Measurements from ENCODE around the gene DLGAP1. TPM values are rescaled to one million over a fixed set of nuclear protein-coding genes. Genes with fewer than 3 reads are reported as not detected.

The DLGAP1 gene
- total RNA-seq, 2 experiments from 2014 or later = 0.31 to 0.36 TPM

DNA sequence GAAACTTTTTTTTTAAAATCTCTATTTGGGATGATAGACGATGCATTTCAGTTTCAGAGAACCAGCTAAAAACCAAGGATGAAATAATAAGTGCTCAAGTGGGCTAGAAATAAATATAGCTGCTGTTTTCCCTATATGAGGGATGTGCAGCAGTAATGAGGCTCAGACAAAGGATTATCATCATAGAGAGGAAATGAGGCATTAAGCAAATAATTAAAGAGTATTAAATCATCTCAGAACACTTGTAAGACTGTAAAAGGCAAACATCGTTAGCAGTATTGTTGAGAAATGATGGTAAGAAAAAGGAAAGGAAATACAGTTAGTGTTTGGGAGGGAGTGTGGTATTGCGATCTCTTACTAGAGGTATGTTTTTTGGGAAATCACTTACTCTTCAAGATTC, 771.6 kb downstream of the DLGAP1 start:
- no peaks in the 10 kb centered on the region for H3K36me3 Mint-ChIP-seq (ENCODE audit: low read depth)
- Histone ChIP-seq H3K4me3 (ENCODE audit: low read length) (no peak overlapping the region), H3K36me3 (ENCODE audit: insufficient read depth, low read length) (no peaks in the 10 kb centered on the region), H3K4me1 (ENCODE audit: insufficient read depth, low read length) (no peaks in the 10 kb centered on the region), H3K9me3 (ENCODE audit: control insufficient read depth in 1 of 2, insufficient read depth in 1 of 2, low read length in 2 of 2) (no peaks in the 10 kb centered on the region), H3K27me3 (ENCODE audit: control insufficient read depth in 1 of 2, insufficient read depth in 2 of 2, low read length in 2 of 2) (no peaks in the 10 kb centered on the region), H3K27ac (ENCODE audit: low read depth in 1 of 2, low read length in 2 of 2) (no peak overlapping the region)
- H3K27ac Mint-ChIP-seq = no peak overlapping the region
- TF ChIP-seq CTCF (IDR thresholded peaks at IDR 0.05) = no peak
- H3K9me3 Mint-ChIP-seq = peaks cover 4% of the 10 kb centered on the region
- no peaks in the 10 kb centered on the region for H3K4me1 Mint-ChIP-seq (ENCODE audit: low read depth)
- ChIA-PET POLR2A (no interaction called here), CTCF (no interaction called here)
- DNase-seq (no peak), ATAC-seq (ENCODE audit: poor library complexity) (no peak)
- intact Hi-C loops (cut with DNase I, micrococcal nuclease) = no loop called here
- no peak overlapping the region for H3K4me3 Mint-ChIP-seq
- peaks cover 3% of the 10 kb centered on the region for H3K27me3 Mint-ChIP-seq

DNA sequence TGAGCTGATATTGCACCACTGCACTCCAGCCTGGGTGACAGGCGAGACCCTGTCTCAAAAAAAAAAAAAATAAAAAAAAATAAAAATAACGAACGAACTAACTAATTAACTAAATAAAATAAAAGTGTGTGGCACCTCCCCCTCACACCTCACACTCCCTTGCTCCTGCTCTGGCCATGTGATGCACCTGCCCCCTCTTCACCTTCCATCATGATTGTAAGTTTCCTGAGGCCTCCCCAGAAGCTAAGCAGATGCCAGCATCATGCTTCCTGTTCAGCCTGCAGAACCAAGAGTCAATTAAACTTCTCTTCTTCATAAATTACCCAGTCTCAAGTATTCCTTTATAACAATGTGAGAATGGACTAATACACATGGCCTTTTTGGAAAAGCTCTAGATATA, 773.0 kb downstream of the DLGAP1 start:
- H3K27ac ChIP-seq (ENCODE audit: low read depth in 1 of 2, low read length in 2 of 2) = no peak overlapping the region
- Mint-ChIP-seq H3K4me1 (ENCODE audit: low read depth) (no peaks in the 10 kb centered on the region), H3K4me3 (no peak overlapping the region), H3K27me3 (peaks cover 11% of the 10 kb centered on the region), H3K36me3 (ENCODE audit: low read depth) (no peaks in the 10 kb centered on the region), H3K9me3 (peaks cover 4% of the 10 kb centered on the region), H3K27ac (no peak overlapping the region)
- H3K27me3 ChIP-seq (ENCODE audit: control insufficient read depth in 1 of 2, insufficient read depth in 2 of 2, low read length in 2 of 2) = no peaks in the 10 kb centered on the region
- H3K4me1 ChIP-seq (ENCODE audit: insufficient read depth, low read length) = no peaks in the 10 kb centered on the region
- H3K9me3 ChIP-seq (ENCODE audit: control insufficient read depth in 1 of 2, insufficient read depth in 1 of 2, low read length in 2 of 2) = no peaks in the 10 kb centered on the region
- ChIA-PET CTCF (no interaction called here), POLR2A (no interaction called here)
- no peak for ATAC-seq (ENCODE audit: poor library complexity)
- intact Hi-C loops (cut with DNase I, micrococcal nuclease) = no loop called here
- DNase-seq = no peak
- no peaks in the 10 kb centered on the region for H3K36me3 ChIP-seq (ENCODE audit: insufficient read depth, low read length)
- no peak for TF ChIP-seq CTCF (IDR thresholded peaks at IDR 0.05)
- H3K4me3 ChIP-seq (ENCODE audit: low read length) = no peak overlapping the region

- no peaks in the 10 kb centered on the region for H3K36me3 Mint-ChIP-seq (ENCODE audit: low read depth)
- no peaks in the 10 kb centered on the region for H3K27me3 ChIP-seq (ENCODE audit: control insufficient read depth in 1 of 2, insufficient read depth in 2 of 2, low read length in 2 of 2)
- no peaks in the 10 kb centered on the region for H3K9me3 ChIP-seq (ENCODE audit: control insufficient read depth in 1 of 2, insufficient read depth in 1 of 2, low read length in 2 of 2)
- DNase-seq (peak in 1 of 14 experiments; percentile 21), ATAC-seq (ENCODE audit: poor library complexity) (no peak)
- ChIA-PET CTCF (no interaction called here), POLR2A (no interaction called here)
- no peak overlapping the region for H3K4me3 ChIP-seq (ENCODE audit: low read length)
- H3K9me3 Mint-ChIP-seq = peaks cover 4% of the 10 kb centered on the region
- H3K27ac Mint-ChIP-seq = no peak overlapping the region
- TF ChIP-seq CTCF (IDR thresholded peaks at IDR 0.05) = no peak
- H3K27me3 Mint-ChIP-seq = peaks cover 12% of the 10 kb centered on the region
- no peaks in the 10 kb centered on the region for H3K36me3 ChIP-seq (ENCODE audit: insufficient read depth, low read length)
- no peaks in the 10 kb centered on the region for H3K4me1 ChIP-seq (ENCODE audit: insufficient read depth, low read length)
- intact Hi-C loops (cut with DNase I, micrococcal nuclease) = no loop called here
- no peak overlapping the region for H3K27ac ChIP-seq (ENCODE audit: low read depth in 1 of 2, low read length in 2 of 2)
- H3K4me1 Mint-ChIP-seq (ENCODE audit: low read depth) = no peaks in the 10 kb centered on the region
- no peak overlapping the region for H3K4me3 Mint-ChIP-seq
Observed at GRCh38 chr18:3679241-3679640, 775.9 kb downstream of the DLGAP1 start.

Measured in CD4-positive, alpha-beta T cell (primary cell).